ACHN (cell line): ENCODE results near the gene DPF3.

Experiments
- DNase-seq: peaks from one replicate; pipeline ENCODE4 v3.0.0-alpha.2; 2015
- in situ Hi-C: cut with HindIII; loops from 2 replicates; pipeline ENCODE4 v1.10.0; 2017; ENCODE audit warnings: low sequenced_read_pairs, low pct_ligation_motif_present, low pct_unique_long_range_greater_than_20kb

Gene DPF3

DNA sequence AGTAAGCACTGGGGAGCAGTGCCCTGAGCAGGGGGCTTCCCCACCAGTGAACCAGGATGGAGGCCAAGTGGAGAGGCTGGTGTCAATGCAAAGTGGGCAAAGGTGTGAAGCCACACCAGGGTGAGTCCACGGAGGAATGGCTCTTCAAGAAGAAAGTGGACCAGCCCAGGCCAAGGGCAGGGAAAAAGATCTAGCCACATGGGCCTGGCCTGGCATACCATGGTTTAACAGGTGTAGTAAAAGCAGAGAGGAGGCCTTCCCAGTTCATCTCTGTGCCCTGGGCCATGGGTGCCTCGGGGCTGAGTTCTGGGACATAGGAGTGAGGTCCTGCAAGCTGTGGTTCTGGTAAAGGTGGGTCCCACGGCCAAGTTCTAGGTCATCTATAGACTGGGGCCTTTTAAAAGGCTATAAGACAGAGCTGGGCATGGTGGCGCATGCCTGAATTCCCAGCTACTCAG is 153.4 kb downstream of the DPF3 start:
- DNase-seq = no peak
- in situ Hi-C loops = no loop called here

DNA sequence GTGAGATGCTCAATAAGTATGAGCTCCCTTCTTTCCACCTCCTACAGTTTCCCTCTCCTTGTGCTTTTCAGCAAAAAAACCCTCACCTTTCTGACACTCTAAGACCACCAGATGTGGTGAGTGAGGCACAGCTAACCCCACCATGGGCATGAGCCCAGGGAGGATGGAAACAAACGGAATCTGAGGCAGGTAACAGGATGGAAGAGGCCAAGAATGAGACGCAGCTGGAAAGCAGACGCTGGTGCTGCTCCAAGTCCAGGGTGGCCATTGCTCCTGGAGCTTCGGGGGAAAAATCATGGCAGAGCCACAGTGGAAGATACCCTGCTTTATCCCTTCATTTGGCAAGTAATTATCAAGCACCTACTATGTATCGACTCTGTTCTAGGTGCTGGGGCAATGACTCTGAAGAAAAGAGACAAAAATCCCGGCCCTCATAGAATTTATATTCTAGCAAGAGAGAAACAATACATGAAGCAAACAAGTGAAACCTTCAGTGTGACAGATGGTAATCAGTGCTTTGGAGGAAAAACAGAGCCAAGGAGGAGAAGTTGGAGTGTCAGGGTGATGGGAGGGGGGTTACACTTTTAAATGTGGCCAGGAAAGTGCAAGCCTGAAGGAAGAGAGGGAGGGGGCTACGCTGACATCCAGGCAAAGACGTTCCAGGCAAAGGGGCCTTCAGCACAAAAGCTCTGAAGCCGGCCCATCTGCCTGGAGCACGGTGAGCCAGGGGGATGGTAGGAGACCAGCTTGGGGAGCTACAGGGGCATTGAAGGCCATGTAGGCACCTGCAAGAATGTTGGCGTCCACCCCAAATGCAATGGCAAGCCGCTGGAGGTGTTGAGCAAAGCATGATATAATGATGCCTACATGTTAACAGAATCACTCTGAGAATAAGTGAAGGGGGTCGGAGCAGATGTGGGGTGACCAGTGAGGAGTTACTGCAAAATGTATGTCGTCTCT is 154.2 kb downstream of the DPF3 start:
- no peak for DNase-seq
- in situ Hi-C loops = no loop called here

DNA sequence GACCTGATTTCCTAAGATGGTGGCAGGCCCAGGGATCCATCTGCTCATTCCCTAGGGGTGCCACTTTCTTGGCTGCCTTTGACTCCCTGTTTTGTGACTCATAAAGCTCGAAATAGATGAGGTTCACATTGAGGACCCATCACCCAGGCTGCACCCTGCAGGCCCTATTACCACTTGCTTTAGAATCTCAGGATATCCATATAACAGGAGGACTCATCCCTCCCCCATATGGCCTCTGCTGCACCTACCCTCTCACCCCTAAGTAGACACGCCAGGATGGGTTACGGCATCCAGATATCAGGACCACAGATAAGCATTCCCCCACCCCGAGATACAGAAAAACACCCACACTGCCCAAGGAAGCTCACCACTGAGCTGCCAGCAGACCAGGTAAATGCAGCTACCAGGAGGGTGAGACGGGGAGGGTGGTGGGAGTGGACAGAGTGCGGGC is 155.7 kb downstream of the DPF3 start:
- in situ Hi-C loops = no loop called here
- DNase-seq = no peak

DNA sequence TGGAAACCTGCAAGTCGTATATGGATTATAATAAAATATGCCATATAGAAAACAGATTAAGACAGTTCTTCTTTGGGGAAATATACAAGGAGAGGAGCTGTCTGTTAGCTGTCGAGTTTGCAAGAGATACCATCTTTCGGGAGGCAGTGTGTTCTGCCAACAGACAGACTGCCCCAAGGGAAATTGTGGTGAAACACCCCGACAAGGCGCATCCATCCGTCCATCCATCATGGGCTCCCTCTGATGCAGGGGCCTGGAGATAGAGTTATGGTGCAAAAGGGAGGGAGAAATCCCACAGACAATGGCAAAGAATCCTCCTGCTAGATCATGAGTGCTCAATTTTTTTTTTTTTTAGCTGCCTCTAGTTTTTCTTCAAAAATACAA is 156.3 kb downstream of the DPF3 start:
- DNase-seq = no peak
- in situ Hi-C loops = no loop called here

DNA sequence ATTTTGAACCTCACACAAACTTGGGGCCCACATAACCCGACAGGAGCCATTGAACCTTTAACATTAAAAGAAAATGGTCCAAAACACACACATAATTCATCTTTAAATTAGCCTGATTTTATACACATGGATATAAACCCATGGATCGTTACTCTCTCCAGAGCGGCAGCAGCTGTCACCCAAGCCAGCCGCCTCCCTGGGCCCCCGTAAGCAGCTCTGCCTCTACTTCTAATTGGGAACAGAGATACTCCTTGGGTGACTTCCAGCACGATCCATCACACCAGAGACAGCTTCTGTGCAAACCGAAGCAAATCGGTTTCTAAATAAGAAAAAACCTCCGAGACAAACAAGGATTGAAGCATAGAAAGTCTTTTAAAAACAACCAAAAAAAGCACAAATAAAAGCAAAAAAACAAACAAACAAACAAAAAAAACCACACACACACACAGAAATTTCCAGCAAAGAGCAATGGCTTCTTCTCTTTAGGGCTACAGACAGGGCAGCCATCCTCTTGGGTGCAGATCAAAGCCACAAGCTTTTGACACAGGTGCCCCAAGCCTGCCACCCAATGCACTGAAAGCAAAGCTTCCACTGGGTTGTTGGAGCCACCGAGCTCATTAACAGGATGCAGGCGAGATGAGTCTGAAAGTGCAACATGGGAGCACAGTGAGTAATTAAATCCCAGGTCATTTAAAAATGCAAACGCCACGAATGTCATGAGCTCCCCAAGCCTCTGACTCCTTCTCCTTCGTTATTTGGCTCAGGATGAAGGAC is 156.9 kb downstream of the DPF3 start:
- in situ Hi-C loops = no loop called here
- no peak for DNase-seq

DNA sequence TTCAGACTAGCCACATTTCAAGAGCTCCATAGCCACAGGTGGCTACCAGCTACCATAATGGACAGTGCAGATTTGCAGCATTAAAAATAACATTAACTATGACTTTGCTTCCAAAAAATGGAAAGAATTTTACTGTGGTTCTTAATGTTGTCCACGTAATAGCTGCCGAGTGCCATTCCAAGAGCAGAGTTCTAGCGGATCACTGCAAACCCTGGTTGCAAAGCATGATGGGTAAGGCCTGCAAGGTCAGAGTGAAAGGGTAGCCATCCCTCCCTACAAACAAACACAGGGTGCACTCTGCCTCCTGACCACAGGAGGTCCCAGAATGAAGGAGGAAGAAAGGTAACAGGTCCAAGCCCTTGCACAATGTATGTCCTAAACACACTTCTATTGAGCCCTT is 157.6 kb downstream of the DPF3 start:
- DNase-seq = no peak
- in situ Hi-C loops = no loop called here

DNA sequence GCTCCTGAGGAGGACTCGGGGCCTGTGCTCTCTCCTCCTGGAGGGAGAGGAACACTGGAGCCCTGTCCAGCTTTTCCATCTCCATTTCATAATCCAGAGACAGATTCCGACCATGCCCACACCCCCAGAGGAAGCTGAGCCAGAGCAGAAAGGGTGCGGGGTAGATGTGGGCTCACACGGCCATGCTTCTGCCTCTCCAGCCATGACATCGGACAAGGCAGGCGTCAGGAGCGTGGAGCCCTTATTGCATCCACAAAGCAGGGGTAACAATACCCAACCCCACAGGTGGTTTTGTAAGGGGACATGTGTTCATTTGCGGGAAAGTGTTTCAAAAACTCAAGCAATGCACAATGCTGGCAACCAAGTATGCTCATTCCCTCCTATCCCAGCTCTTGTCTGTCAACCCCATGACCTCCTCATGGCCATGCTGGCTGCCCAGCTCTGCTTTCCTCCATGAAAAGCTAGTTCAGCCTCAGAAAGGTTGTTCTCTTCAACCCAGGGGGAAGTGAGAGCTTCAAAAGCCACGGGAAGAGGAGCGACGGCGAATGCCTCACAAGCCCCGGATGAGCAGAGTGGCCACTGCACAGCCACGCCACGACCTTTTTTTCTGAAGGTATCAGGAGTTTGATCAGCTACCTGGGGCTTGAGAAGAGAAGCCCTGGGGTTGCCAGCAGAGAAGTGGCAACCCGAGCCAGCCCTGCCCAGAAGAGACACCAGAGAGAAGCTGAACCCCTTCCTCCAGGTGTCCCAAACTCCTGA is 161.7 kb downstream of the DPF3 start:
- no peak for DNase-seq
- in situ Hi-C loops = no loop called here

DNA sequence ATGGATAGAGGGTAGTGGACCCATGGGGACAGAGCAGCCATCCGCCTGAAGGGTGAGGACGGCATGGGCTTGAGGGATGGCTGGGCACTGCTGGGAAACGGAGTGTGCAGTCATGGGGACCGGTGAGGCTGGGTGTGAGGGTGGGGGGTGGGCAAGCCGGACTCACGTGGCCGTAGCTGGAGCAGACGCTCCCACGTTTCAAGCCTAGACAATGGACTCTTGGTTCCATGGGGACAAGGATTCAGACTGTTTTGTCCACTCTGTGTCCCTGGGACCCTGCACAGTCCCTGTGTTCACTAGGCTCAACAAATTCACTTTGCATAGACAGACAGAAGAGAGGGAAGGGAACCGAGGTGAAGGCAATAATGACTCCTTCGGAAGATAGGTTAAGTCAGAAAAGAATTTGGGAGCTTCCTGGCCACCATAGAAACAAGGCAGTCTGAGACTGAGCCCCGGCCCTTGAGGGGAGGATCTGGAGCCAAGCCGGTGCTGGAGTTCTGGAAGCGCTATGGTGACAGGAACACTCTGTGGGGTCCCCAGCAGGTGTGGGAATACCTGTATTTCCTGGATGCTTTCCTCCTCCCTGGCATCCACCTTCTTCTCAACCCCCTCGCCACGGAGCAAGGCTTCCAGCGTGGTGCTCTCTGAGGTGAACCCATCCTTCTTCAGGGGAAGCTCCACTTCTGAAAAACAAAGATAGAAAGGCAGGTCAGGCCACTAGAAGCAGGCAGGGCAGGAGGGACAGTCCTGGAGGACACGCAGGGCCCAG is 162.5 kb downstream of the DPF3 start:
- in situ Hi-C loops = no loop called here
- DNase-seq = no peak

DNA sequence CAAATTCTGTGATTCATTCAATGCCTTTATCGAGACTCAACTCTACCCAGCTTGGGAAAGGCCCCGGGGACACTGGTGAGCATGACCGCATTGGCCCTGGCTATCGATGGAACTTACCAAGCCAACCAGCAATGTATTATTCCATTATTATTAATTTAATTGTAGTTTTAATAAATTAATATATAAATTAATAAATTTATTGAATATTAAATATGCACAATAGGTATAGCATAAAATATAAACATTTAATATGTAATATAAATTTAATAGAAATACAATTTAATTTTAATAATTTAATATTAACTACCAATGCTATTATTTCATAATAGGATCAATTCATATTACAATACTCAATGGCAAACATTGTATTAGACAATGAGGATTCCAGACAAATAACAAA is 163.4 kb downstream of the DPF3 start:
- no peak for DNase-seq
- in situ Hi-C loops = no loop called here

DNA sequence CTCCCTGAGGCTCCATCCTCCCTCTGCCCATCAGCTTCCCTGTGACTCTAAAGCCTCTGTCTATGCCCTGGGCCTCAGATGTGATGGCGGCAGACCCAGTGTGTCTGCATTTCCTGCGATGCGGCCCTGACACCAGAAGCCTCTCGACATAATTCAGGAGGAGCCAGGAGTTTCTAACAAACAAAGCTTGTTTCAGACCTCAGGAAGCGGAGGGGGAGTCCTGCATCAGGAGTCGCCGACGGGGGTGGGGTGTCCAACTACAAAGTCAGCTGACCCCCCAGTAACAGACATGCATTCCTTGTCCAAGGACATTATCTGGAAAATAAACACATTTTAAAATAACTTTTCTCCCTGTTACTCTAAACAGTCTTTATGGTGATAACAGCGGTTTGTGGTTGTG is 167.5 kb downstream of the DPF3 start:
- no peak for DNase-seq
- in situ Hi-C loops = no loop called here

DNA sequence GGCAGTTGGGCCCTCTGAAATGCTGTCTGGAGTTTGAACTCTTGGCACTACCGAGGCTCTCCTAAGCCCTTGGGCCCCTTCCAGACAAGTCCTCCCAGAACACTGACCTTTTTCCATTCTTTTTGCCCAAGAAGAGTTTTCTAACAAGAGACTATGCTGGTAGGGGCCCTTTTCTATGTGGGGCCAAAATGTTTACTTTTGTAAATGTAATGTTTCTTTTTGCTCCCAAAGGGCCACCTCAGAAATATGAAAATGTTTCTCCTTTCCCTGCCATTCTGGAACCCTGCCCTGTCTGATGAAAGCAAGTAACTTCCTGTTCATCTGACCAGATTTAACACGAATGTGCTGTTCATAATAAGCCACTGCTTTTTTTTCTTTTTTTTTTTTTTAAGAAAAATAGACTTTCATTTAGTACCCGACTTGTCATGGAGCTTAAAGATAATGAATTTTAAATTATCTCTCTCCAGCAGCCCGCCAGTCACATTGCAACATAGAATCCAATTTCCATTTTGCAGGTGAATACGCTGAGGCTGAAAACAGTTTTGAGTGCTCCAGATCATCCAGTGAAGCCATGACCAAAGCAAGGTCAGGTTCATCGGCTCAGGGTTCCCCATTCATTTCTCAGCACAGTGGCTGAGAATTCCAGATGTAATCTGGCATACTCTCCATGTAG is 169.9 kb downstream of the DPF3 start:
- DNase-seq = no peak
- in situ Hi-C loops = no loop called here

DNA sequence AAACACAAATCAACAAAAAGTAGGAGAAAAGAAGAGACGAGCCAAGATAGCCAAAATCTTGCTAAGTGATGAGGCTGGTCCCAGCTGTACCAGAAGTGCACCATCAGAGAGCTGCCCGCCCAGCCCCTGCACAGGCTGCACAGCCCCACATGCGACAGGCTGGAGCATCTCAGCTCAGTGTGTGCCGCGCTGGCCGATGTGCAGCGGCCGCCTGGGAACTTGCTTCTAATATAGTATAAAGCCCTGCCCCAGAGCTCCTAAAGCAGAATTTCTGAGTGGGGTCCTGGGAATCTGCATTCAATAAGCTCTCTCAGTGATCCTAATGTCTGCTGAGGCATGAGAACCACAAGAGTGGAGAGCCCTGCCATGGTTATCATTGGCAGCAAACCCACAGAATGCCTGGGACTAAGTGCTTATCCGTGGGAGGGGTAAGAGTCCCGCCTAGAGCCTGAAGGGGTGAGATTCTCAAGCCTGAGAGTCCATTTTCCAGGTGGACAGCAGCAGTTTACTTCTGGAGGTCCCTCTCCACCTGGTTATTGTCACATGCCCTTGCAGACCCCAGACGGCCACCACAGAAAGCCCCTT is 171.6 kb downstream of the DPF3 start:
- no peak for DNase-seq
- in situ Hi-C loops = no loop called here

DNA sequence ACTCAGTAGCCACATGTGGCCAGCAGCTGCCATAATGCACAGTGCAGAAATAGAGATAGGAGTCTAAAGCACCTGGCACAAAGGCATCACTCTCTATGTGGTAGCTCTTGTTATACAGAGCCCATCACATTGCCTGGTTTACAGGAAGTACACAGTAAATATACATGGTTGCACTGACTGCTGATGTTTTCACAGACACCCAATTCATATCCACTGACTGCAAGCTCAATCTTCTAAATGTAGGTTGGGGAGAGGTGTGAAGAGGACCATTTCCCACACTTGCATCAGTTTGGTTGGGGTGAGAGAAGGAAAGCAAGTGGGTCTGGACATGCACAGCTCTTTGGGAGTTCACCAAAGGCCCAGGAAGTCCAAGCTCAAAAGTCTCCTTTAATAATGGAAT is 172.8 kb downstream of the DPF3 start:
- in situ Hi-C loops = no loop called here

DNA sequence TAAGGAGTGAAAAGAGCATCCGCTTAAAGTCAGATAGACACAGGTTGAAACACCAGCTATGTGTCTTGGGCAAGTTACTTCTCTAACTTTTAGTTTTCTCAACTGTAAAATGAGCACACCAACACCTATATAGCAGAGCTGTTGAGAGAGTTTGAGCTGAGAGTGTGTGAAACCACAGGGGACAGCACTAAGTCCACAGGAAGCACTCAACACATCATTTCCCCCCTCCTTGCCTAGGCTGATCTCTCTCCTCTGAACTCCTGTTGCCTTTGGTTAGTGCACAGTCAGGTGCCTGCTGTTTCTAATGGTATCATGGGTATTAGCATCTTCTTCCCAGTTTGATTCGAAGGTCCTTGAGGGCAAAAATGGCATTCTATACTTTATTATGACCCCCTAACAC is 176.7 kb downstream of the DPF3 start:
- in situ Hi-C loops = no loop called here

More for the DNA sequence above, 172.8 kb downstream of the DPF3 start:
- no peak for DNase-seq

DNA sequence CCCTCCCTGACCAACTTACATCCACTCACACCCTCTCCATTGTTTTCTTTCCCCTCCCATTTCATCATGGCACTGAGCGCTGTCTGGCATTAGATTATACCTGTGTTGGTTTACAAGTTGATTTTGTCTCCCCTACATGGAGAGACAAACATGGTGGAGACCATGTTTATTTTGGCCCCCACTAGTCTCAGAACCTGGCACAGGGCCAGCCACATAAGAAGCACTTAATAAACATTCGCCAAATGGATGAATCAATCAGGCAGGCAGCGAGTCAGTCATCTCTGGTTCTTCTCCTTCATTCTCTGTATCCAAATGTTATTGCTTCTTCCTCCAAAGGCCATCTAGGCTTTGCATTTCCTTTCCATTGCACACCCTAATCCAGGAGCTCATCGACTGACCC is 177.4 kb downstream of the DPF3 start:
- no peak for DNase-seq
- in situ Hi-C loops = no loop called here

More for the DNA sequence above, 176.7 kb downstream of the DPF3 start:
- DNase-seq = no peak

DNA sequence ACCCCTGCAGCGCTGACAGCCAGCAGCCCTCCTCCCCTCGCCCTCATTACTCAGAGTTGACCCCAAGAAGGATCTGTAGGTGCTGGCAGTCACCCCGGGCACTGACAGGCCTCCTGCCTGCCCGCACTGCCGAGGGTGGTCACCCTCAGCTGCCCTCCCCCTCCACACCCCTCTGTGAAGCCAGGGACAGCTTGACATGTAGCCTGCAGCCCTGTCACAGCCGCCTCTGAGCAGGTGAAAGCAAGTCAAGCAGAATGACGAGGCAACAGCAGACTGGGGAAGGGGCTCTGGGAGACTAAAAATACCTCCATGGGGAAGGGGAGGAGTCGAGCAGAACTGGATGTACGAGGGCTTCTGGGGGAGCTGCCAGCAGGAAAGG is 178.1 kb downstream of the DPF3 start:
- no peak for DNase-seq
- in situ Hi-C loops = no loop called here

DNA sequence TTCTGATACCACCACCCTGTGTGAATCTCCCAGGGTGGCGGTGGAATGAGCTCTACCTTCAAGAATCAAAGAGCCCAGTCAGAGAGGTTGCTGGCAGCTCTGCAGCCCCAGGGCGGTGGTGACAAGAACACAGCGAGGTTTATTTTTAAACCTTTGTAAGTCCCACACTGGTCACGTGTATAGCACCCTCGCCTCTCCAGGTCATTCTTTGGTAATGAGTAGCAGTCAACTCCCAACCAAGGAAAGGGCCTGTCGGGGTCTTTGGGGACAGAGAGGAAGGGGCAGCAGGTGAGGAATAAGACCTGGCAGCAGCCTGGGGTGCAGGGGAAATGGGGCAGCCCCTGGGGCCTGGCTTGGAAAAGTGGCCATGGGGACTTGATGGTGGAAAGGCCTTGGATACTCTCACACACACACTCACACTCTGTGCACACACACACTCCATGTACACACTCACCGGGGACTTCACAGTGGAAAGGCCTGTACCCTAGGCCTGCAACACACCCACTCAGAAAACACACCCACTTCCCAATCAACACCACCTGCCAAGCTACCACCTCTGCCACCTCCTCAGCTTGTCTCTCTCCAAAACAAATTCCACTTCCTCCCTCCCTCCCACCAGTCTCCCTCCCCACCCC is 178.6 kb downstream of the DPF3 start:
- no peak for DNase-seq
- in situ Hi-C loops = no loop called here
